OCI-LY3 (cell line): ENCODE results near the gene RARS2.

Experiments
- H2AFZ ChIP-seq: fragments of 200-600, 300-600 bp; shearing (Covaris generic); 2 replicates; pipeline ENCODE4 v1.6.0; 2014; ENCODE audit warnings: antibody characterized with exemption, low read depth, low read length
- H3K27ac ChIP-seq: fragments of 200-600, 300-600 bp; sonication (generic); 2 replicates; pipeline ENCODE4 v1.5.1; 2014; ENCODE audit warnings: mild to moderate bottlenecking, low read length, moderate library complexity, mixed read lengths
- H3K27me3 ChIP-seq: fragments of 200-600, 300-600 bp; sonication (generic); 2 replicates; pipeline ENCODE4 v1.6.1; 2014; ENCODE audit warnings: low read depth, low read length, mixed read lengths
- H3K36me3 ChIP-seq: fragments of 200-600, 300-600 bp; sonication (generic); replicated peaks from 2 replicates; pipeline ENCODE3; 2014; ENCODE audit warnings: low read depth, low read length, mixed read lengths
- H3K4me1 ChIP-seq: fragments of 300-600, 200-600 bp; sonication (generic); 2 replicates; pipeline ENCODE4 v1.6.1; 2014; ENCODE audit warnings: low read length, mixed read lengths
- H3K4me2 ChIP-seq: fragments of 200-600, 300-600 bp; sonication (generic); 2 replicates; pipeline ENCODE4 v1.6.1; 2014; ENCODE audit warnings: low read length, mixed read lengths
- H3K4me3 ChIP-seq: fragments of 300-600, 200-600 bp; sonication (generic); 2 replicates; pipeline ENCODE4 v1.5.1; 2014; ENCODE audit warnings: antibody characterized with exemption, mild to moderate bottlenecking, low read length, moderate library complexity
- H3K79me2 ChIP-seq: fragments of 300-600, 200-600 bp; shearing (Covaris generic); 2 replicates; pipeline ENCODE4 v1.6.1; 2014; ENCODE audit warnings: mild to moderate bottlenecking, low read length, mixed read lengths
- H3K9ac ChIP-seq: fragments of 300-600, 200-600 bp; shearing (Covaris generic); 2 replicates; pipeline ENCODE4 v1.6.0; 2014; ENCODE audit warnings: mild to moderate bottlenecking, low read length, moderate library complexity
- H3K9me3 ChIP-seq: fragments of 200-600, 300-600 bp; shearing (Covaris generic); 2 replicates; pipeline ENCODE4 v1.6.1; 2014; ENCODE audit warnings: low read length, mixed read lengths; ENCODE audit not compliant: insufficient read depth
- H4K20me1 ChIP-seq: fragments of 200-600, 300-600 bp; sonication (generic); 2 replicates; pipeline ENCODE4 v1.6.1; 2016; ENCODE audit warnings: low read length, mixed read lengths; ENCODE audit not compliant: insufficient read depth
- EZH2phosphoT487 ChIP-seq: fragments of 200-600 bp; shearing (Covaris generic); IDR thresholded peaks from 2 replicates; pipeline ENCODE4 v1.6.1; 2018; ENCODE audit warnings: antibody characterized with exemption, mixed run types, low read depth
- TF ChIP-seq, protein P1 (sequence below): fragments of 200-600, 300-600 bp; sonication (generic); IDR thresholded peaks from 2 replicates; pipeline ENCODE4 v1.5.1; 2014; ENCODE audit warnings: antibody characterized with exemption, low read length, low read depth

Gene RARS2

DNA sequence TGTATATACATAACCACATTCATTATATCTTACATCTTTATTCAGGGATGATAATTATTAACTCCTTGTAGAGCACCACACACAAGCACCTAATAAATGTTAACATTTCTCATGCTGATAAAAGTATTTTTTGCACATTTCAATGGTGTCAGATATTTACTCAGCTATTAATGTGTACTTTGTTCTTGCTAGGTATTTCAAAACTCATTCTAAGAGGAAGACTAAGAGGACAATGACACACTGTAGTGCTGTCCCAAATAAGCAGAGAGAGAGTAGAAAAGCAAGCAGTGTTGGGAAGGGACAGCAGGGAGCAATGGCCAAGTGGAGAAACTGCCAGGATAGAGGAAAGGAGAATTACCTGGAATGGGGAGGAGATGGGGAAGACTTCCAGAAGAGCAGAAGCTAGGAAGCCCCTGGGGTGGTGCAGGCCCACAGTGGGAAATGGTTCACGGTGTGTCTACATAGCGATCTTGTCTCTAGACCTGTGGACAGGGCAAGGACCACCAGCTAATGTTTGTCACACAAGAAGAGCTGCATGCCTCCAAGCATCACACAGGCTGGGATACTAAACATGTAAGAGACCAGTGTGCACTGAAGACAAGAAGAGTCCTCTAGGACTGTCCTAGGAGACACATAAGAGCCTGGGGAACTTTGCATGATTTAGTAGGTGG lies 55.3 kb downstream of the RARS2 start:
- H3K9ac ChIP-seq: no peak overlapping the region
- no peaks in the 10 kb centered on the region for H3K79me2 ChIP-seq
- H3K4me3 ChIP-seq: no peak overlapping the region
- no peak overlapping the region for H3K27ac ChIP-seq
- H3K36me3 ChIP-seq: peaks cover 5% of the 10 kb centered on the region
- H3K4me2 ChIP-seq: no peak overlapping the region
- TF ChIP-seq, protein P1, sequence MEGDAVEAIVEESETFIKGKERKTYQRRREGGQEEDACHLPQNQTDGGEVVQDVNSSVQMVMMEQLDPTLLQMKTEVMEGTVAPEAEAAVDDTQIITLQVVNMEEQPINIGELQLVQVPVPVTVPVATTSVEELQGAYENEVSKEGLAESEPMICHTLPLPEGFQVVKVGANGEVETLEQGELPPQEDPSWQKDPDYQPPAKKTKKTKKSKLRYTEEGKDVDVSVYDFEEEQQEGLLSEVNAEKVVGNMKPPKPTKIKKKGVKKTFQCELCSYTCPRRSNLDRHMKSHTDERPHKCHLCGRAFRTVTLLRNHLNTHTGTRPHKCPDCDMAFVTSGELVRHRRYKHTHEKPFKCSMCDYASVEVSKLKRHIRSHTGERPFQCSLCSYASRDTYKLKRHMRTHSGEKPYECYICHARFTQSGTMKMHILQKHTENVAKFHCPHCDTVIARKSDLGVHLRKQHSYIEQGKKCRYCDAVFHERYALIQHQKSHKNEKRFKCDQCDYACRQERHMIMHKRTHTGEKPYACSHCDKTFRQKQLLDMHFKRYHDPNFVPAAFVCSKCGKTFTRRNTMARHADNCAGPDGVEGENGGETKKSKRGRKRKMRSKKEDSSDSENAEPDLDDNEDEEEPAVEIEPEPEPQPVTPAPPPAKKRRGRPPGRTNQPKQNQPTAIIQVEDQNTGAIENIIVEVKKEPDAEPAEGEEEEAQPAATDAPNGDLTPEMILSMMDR: no peak
- no peak for TF ChIP-seq EZH2phosphoT487
- H3K4me1 ChIP-seq: peaks cover 7% of the 10 kb centered on the region
- no peaks in the 10 kb centered on the region for H3K9me3 ChIP-seq
- no peaks in the 10 kb centered on the region for H4K20me1 ChIP-seq
- H3K27me3 ChIP-seq: no peaks in the 10 kb centered on the region
- no peak overlapping the region for H2AFZ ChIP-seq

DNA sequence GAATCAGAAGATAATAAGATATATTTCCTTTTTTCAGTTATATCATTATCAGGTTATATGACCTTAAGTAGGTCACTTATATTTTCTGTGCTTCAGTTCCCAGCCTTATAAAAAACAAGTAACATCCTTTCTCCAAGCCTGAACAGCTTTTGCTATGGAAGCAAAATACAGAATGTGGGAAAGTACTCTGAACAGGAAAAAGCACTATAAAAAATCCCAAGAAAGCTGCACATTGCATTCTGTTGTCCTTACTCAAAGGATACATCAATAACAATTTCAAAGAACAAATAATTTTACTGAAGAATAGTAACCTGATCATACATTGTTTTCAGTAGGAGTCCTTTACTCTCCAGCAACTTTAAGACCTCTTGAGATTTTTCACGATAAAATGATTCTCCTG lies 60.6 kb downstream of the RARS2 start:
- H4K20me1 ChIP-seq: no peaks in the 10 kb centered on the region
- H3K27ac ChIP-seq: no peak overlapping the region
- H3K27me3 ChIP-seq: no peaks in the 10 kb centered on the region
- H3K4me2 ChIP-seq: no peak overlapping the region
- H3K79me2 ChIP-seq: no peaks in the 10 kb centered on the region
- no peaks in the 10 kb centered on the region for H3K9me3 ChIP-seq
- H3K36me3 ChIP-seq: no peaks in the 10 kb centered on the region
- H2AFZ ChIP-seq: no peak overlapping the region
- H3K4me3 ChIP-seq: no peak overlapping the region
- no peak overlapping the region for H3K9ac ChIP-seq
- H3K4me1 ChIP-seq: no peaks in the 10 kb centered on the region
- TF ChIP-seq, protein P1: no peak
- no peak for TF ChIP-seq EZH2phosphoT487

DNA sequence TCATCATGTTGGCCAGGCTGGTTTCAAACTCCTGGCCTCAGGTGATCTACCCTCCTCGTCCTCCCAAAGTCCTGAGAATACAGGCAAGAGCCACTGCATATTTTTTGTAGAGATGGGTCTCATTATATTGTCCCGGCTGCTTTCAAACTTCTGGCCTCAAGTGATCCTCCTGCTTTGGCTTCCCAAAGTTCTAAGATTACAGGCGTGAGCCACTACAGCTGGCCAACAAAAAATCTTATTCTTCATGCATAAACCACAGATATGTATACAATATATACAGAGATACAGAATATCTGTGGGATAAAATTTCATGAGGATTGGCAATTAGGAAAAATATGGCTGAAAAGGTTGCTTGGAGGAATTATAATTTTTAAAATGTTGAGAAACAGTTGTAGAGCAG lies 67.1 kb downstream of the RARS2 start:
- Histone ChIP-seq H3K4me2 (no peak overlapping the region), H4K20me1 (no peaks in the 10 kb centered on the region), H3K27ac (no peak overlapping the region), H3K9me3 (no peaks in the 10 kb centered on the region), H3K4me3 (no peak overlapping the region), H3K9ac (no peak overlapping the region), H3K36me3 (peaks cover 5% of the 10 kb centered on the region), H3K79me2 (no peaks in the 10 kb centered on the region), H3K4me1 (no peaks in the 10 kb centered on the region), H3K27me3 (no peaks in the 10 kb centered on the region), H2AFZ (no peak overlapping the region)
- TF ChIP-seq EZH2phosphoT487: no peak
- TF ChIP-seq, protein P1: no peak

DNA sequence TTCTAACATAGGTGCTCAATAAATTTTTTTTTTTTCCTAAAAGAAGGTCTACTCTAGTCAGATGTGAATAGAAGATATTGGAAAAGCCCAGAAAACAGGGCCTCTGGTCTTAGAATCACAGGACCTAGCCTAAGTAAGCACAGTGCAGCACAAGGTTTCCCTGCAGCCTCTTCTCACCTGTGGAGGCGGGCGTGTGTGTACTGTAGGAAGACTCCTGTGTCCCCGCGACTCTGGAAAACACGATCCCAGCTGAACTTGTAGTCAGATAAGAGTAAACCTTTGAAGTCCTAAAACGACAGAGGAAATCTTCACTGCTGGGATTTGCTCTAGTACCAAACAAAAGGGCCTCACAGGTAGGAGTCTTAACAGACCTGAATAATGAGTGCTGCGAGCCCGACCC lies 71.3 kb downstream of the RARS2 start:
- TF ChIP-seq EZH2phosphoT487: no peak
- TF ChIP-seq, protein P1: no peak
- no peak overlapping the region for H2AFZ ChIP-seq

More for the DNA sequence above, 71.3 kb downstream of the RARS2 start:
- Histone ChIP-seq H4K20me1 (no peaks in the 10 kb centered on the region), H3K4me3 (no peak overlapping the region), H3K27ac (no peak overlapping the region), H3K79me2 (no peaks in the 10 kb centered on the region), H3K9ac (no peak overlapping the region), H3K27me3 (no peaks in the 10 kb centered on the region), H3K4me1 (peaks cover 4% of the 10 kb centered on the region; the same call in 1 of the 2 replicates), H3K9me3 (no peaks in the 10 kb centered on the region), H3K36me3 (peaks cover 18% of the 10 kb centered on the region), H3K4me2 (no peak overlapping the region)
